ENCODE results near the gene TBC1D22A.

DNA sequence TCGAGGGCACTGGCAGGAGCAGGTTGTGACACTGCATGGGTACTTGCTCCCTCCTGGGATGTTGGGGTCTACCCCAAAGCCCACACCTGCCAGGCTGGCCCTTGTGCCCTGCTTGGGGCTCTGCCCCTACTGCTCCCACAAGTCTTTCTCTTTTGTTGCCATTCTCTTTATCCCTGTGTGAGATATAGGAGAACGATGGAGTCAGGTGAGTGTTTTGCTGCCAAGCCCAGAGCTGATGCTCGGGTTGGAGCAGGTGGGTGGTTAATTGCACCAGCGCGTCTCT lies 292.6 kb downstream of the TBC1D22A start:
- TF ChIP-seq, protein P1, sequence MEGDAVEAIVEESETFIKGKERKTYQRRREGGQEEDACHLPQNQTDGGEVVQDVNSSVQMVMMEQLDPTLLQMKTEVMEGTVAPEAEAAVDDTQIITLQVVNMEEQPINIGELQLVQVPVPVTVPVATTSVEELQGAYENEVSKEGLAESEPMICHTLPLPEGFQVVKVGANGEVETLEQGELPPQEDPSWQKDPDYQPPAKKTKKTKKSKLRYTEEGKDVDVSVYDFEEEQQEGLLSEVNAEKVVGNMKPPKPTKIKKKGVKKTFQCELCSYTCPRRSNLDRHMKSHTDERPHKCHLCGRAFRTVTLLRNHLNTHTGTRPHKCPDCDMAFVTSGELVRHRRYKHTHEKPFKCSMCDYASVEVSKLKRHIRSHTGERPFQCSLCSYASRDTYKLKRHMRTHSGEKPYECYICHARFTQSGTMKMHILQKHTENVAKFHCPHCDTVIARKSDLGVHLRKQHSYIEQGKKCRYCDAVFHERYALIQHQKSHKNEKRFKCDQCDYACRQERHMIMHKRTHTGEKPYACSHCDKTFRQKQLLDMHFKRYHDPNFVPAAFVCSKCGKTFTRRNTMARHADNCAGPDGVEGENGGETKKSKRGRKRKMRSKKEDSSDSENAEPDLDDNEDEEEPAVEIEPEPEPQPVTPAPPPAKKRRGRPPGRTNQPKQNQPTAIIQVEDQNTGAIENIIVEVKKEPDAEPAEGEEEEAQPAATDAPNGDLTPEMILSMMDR (IDR thresholded peaks at IDR 0.05; ENCODE audit: poor library complexity): no peak
- no peak for TF ChIP-seq EZH2phosphoT487 (IDR thresholded peaks at IDR 0.05; ENCODE audit: low read depth, severe bottlenecking, unreplicated experiment)
- TF ChIP-seq EZH2 (IDR thresholded peaks at IDR 0.05; ENCODE audit: borderline replicate concordance): no peak
